Muscle of arm (tissue), 12 donors: ENCODE measurements around the gene RBBP6. TPM values are rescaled to one million over a fixed set of nuclear protein-coding genes. Genes with fewer than 3 reads are reported as not detected.
"Not testable (repeated sequence)": the region's sequence is repeated elsewhere in the genome, so short reads cannot be mapped to it uniquely, and the experiment has no call there.

ENCODE experiments used
- DNase-seq: peaks from one replicate; pipeline ENCODE4 v3.0.0-alpha.2; 2013
- polyA plus RNA-seq, 12 donors: library from polyadenylated mRNA; unstranded; fragments of 120-200 nt; gene quantifications; one replicate each; pipeline ENCODE4 v1.2.1, GENCODE V29; 2013; ENCODE audit not compliant: insufficient read length in 12 of 12

The RBBP6 gene
- polyA plus RNA-seq, 12 donors = 33.5 to 98.7 (median 44.9) TPM; not detected in 1

- DNase-seq = no peak
Measured at GRCh38 chr16:24553983-24554382, 14.6 kb downstream of the RBBP6 start.

GRCh38 chr16:24555346-24555872, 16.0 kb downstream of the RBBP6 start:
- DNase-seq = no peak

GRCh38 chr16:24562811-24563210, 23.4 kb downstream of the RBBP6 start:
- no peak for DNase-seq

GRCh38 chr16:24568392-24568791, 29.0 kb downstream of the RBBP6 start:
- DNase-seq = no peak

- no peak for DNase-seq
Measured at GRCh38 chr16:24571096-24571495, 31.7 kb downstream of the RBBP6 start.

- DNase-seq = no peak
Measured at GRCh38 chr16:24572069-24572468, 32.7 kb downstream of the RBBP6 start.

GRCh38 chr16:24573141-24573540, 33.8 kb downstream of the RBBP6 start:
- no peak for DNase-seq

GRCh38 chr16:24574515-24575485, 35.4 kb downstream of the RBBP6 start:
- DNase-seq = not testable (repeated sequence)

- not testable (repeated sequence) for DNase-seq
Measured at GRCh38 chr16:24575791-24576190, 36.4 kb downstream of the RBBP6 start.

GRCh38 chr16:24577167-24577566, 37.8 kb downstream of the RBBP6 start:
- DNase-seq = no peak

GRCh38 chr16:24580665-24581064, 41.3 kb downstream of the RBBP6 start:
- DNase-seq = no peak

- DNase-seq = no peak
Measured at GRCh38 chr16:24583494-24583893, 44.1 kb downstream of the RBBP6 start.

GRCh38 chr16:24589997-24590396, 50.6 kb downstream of the RBBP6 start:
- DNase-seq = no peak

GRCh38 chr16:24598777-24599437, 59.5 kb downstream of the RBBP6 start:
- no peak for DNase-seq

GRCh38 chr16:24609417-24609739, 70.0 kb downstream of the RBBP6 start:
- DNase-seq = no peak

- DNase-seq = peak; percentile 29
Measured at GRCh38 chr16:24609740-24610415, 70.5 kb downstream of the RBBP6 start.

- DNase-seq = no peak
Measured at GRCh38 chr16:24610416-24610755, 71.0 kb downstream of the RBBP6 start.

- DNase-seq = no peak
Measured at GRCh38 chr16:24611310-24611709, 71.9 kb downstream of the RBBP6 start.

GRCh38 chr16:24612656-24613055, 73.3 kb downstream of the RBBP6 start:
- DNase-seq = no peak

- DNase-seq = not testable (repeated sequence)
Measured at GRCh38 chr16:24613267-24613666, 73.9 kb downstream of the RBBP6 start.

- DNase-seq = no peak
Measured at GRCh38 chr16:24617502-24617901, 78.1 kb downstream of the RBBP6 start.
